GM12878 (cell line): ENCODE data around the gene PPP1R9B. TPM values are rescaled to one million over a fixed set of nuclear protein-coding genes. Genes with fewer than 3 reads are reported as not detected.

ENCODE experiments used
- ATAC-seq: fragments of 200-7000 bp; cut with Tn5 transposase; 3 replicates; pipeline ENCODE4 v1.9.1; 2020; ENCODE audit warnings: mild to moderate bottlenecking, moderate library complexity
- BruUV-seq: library from RNA; stranded (reverse); fragments of 400-500 nt; replicated peaks from 2 replicates; lab custom pipeline; 2021; lab: Mats Ljungman, UMichigan
- CTCF ChIA-PET: fragments of 300-600 bp; sonication (Branson Sonifier 250); formaldehyde crosslinking; extraction: SDS; loops from one replicate; lab custom pipeline; 2021; ENCODE audit warnings: inconsistent platforms; lab: Yijun Ruan, JAX
- POLR2A ChIA-PET: fragments of 350-600 bp; formaldehyde crosslinking; extraction: SDS; loops from one replicate; lab custom pipeline; 2021; ENCODE audit warnings: inconsistent platforms; lab: Charles Lee
- RAD21 ChIA-PET: fragments of 300-600 bp; sonication (Branson Sonifier 250); formaldehyde crosslinking; loops from one replicate; lab custom pipeline; 2023; ENCODE audit warnings: antibody characterized with exemption; ENCODE audit not compliant: unreplicated experiment; lab: Charles Lee
- SMC1A ChIA-PET: fragments of 300-600 bp; sonication (Branson Sonifier 250); formaldehyde crosslinking; loops from one replicate; lab custom pipeline; 2023; ENCODE audit not compliant: unreplicated experiment, uncharacterized antibody; lab: Charles Lee
- DNase-seq: peaks from one replicate; pipeline ENCODE4 v3.0.0-alpha.2; 2011; ENCODE audit warnings: low read depth, low spot score
- FAIRE-seq: peaks from 3 replicates; lab custom pipeline; 2011; peaks lifted over from hg19 to GRCh38; lab: Jason Lieb, UNC
- H2AFZ ChIP-seq: 2 replicates; pipeline ENCODE4 v1.6.0; 2011; ENCODE audit warnings: low read depth, low read length, control low read depth; ENCODE audit not compliant: control insufficient read depth
- H3K27ac ChIP-seq: 2 replicates; pipeline ENCODE4 v1.5.1; 2011; ENCODE audit warnings: control low read depth; ENCODE audit not compliant: control insufficient read depth, insufficient read depth
- H3K27me3 ChIP-seq, 2 experiments: replicated peaks in 1 of 2; 2 replicates each; pipeline versions ENCODE4 v1.6.0 to v1.6.1; 2011; ENCODE audit warnings: low read length in 1 of 2; ENCODE audit not compliant: control insufficient read depth in 2 of 2, insufficient read depth in 2 of 2
- H3K36me3 ChIP-seq, 2 experiments: 2 replicates each; pipeline ENCODE4 v1.5.1; 2011; ENCODE audit warnings: low read length in 1 of 2; ENCODE audit not compliant: control insufficient read depth in 2 of 2, insufficient read depth in 2 of 2
- H3K4me1 ChIP-seq: 2 replicates; pipeline ENCODE4 v1.6.1; 2011; ENCODE audit warnings: mild to moderate bottlenecking, low read length, moderate library complexity, mixed read lengths; ENCODE audit not compliant: control insufficient read depth, insufficient read depth
- H3K4me2 ChIP-seq: 2 replicates; pipeline ENCODE4 v1.6.0; 2011; ENCODE audit warnings: control low read depth; ENCODE audit not compliant: control insufficient read depth, insufficient read depth
- H3K4me3 ChIP-seq: fragments of 200-600 bp; sonication (generic); 2 replicates; pipeline ENCODE4 v1.5.1; 2016
- H3K79me2 ChIP-seq: 2 replicates; pipeline ENCODE4 v1.6.0; 2011; ENCODE audit warnings: low read length; ENCODE audit not compliant: control insufficient read depth, insufficient read depth
- H3K9ac ChIP-seq: 2 replicates; pipeline ENCODE4 v1.8.0; 2011; ENCODE audit warnings: low read length, control low read depth, mixed read lengths; ENCODE audit not compliant: control insufficient read depth, insufficient read depth
- H3K9me3 ChIP-seq: replicated peaks from 3 replicates; pipeline ENCODE4 v1.5.1; 2011; ENCODE audit warnings: mild to moderate bottlenecking, low read length; ENCODE audit not compliant: control insufficient read depth, insufficient read depth
- H4K20me1 ChIP-seq: 2 replicates; pipeline ENCODE4 v1.6.0; 2011; ENCODE audit not compliant: control insufficient read depth, insufficient read depth
- BRCA1 ChIP-seq: IDR thresholded peaks from 2 replicates; pipeline ENCODE4 v1.6.1; 2011; ENCODE audit warnings: low read depth, low read length, improper control_type of control experiment
- CEBPZ ChIP-seq: fragments of 150-350 bp; IDR thresholded peaks from 2 replicates; pipeline ENCODE4 v1.6.1; 2016; ENCODE audit warnings: low read depth, low read length
- ELK1 ChIP-seq: IDR thresholded peaks from 2 replicates; pipeline ENCODE4 v1.6.1; 2012; ENCODE audit warnings: low read depth, low read length, improper control_type of control experiment
- IRF4 ChIP-seq: IDR thresholded peaks from 2 replicates; pipeline ENCODE4 v1.6.1; 2011; ENCODE audit warnings: low read depth, low read length
- JUND ChIP-seq: IDR thresholded peaks from 2 replicates; pipeline ENCODE4 v1.6.1; 2012; ENCODE audit warnings: low read depth, mild to moderate bottlenecking, low read length, improper control_type of control experiment, moderate library complexity
- MTA3 ChIP-seq: IDR thresholded peaks from 2 replicates; pipeline ENCODE4 v1.6.1; 2012; ENCODE audit warnings: low read length, inconsistent platforms, borderline replicate concordance
- MXI1 ChIP-seq: fragments of 150-350 bp; IDR thresholded peaks from 2 replicates; pipeline ENCODE4 v1.6.1; 2011; ENCODE audit warnings: low read depth, mild to moderate bottlenecking, inconsistent platforms, low read length, improper control_type of control experiment
- NR2F1 ChIP-seq: fragments of 450-650 bp; conservative IDR thresholded peaks from 2 replicates; pipeline ENCODE4 v1.6.1; 2017; ENCODE audit warnings: mild to moderate bottlenecking
- PAX5 ChIP-seq: IDR thresholded peaks from 2 replicates; pipeline ENCODE4 v1.6.1; 2011; ENCODE audit warnings: low read depth, low read length, borderline replicate concordance
- RB1 ChIP-seq: fragments of 450-650 bp; formaldehyde crosslinking; IDR thresholded peaks from 2 replicates; pipeline ENCODE4 v1.6.1; 2017; ENCODE audit warnings: mild to moderate bottlenecking, borderline replicate concordance
- SREBF1 ChIP-seq: IDR thresholded peaks from 2 replicates; pipeline ENCODE4 v1.6.1; 2012; ENCODE audit warnings: mild to moderate bottlenecking, low read length
- ZNF217 ChIP-seq: fragments of 450-650 bp; IDR thresholded peaks from 2 replicates; pipeline ENCODE4 v1.6.1; 2017; ENCODE audit warnings: antibody characterized with exemption, mild to moderate bottlenecking
- ZNF274 ChIP-seq: IDR thresholded peaks from one replicate; pipeline ENCODE4 v1.8.0; 2011; ENCODE audit not compliant: insufficient read length, insufficient read depth
- WGBS: methylation state at CpG from one replicate; pipeline ENCODE4 v1.1.6; 2016; ENCODE audit warnings: low lambda C conversion rate; ENCODE audit not compliant: insufficient replicate concordance, insufficient coverage; ENCODE audit errors: missing lambda C conversion rate; 5-methylcytosine and 5-hydroxymethylcytosine counted together
- in situ Hi-C: fragments of 300-500 bp; cut with MboI; formaldehyde crosslinking; loops from 9 replicates; pipeline ENCODE4 v1.14.3; 2018; ENCODE audit warnings: mixed read lengths
- intact Hi-C: fragments of 100-400 bp; cut with micrococcal nuclease; formaldehyde crosslinking; loops from one replicate; pipeline ENCODE4 v1.14.2; 2022; ENCODE audit not compliant: unreplicated experiment
- polyA plus RNA-seq, 11 experiments: library from polyadenylated mRNA; depleted of rRNA in 4 of 11; unstranded in 6 of 11; stranded (reverse) in 5 of 11; fragments of >200 nt; fragmentation: Nextera tagmentation in 4 of 11; fragmentation: Illumina TruSeq in 1 of 11; extraction: Ambion mirVana in 4 of 11; extraction: Trizol in 1 of 11; gene quantifications; 1 replicate in 1 of 11; 2 replicates in 10 of 11; pipeline versions ENCODE4 v1.2.1 to v1.2.3, GENCODE V29; 2011 to 2016; ENCODE audit warnings: inconsistent platforms in 2 of 11, missing spikeins in 2 of 11, low read depth in 1 of 11
- total RNA-seq, 4 experiments: library from RNA; depleted of rRNA in 3 of 4; stranded (reverse); fragments of >200 nt in 3 of 4; fragmentation: Illumina TruSeq in 1 of 4; extraction: Trizol in 1 of 4; gene quantifications; 2 replicates each; pipeline versions ENCODE4 v1.2.1 to v1.2.3, GENCODE V29; 2013 to 2021
- TF ChIP-seq, protein P1 (sequence below): fragments of 450-650 bp; IDR thresholded peaks from 2 replicates; pipeline ENCODE4 v1.6.1; 2016; ENCODE audit warnings: mild to moderate bottlenecking, moderate library complexity, borderline replicate concordance
- TF ChIP-seq, protein P2 (sequence below): fragments of 450-650 bp; IDR thresholded peaks from 2 replicates; pipeline ENCODE4 v1.6.1; 2016; ENCODE audit warnings: mild to moderate bottlenecking

The PPP1R9B gene
- total and polyA plus RNA-seq, 10 of the 15 experiments (the other 5 are each of a cell fraction or from before 2014, with no cell fraction given): 0.20 to 107 (median 37.5) TPM

DNA sequence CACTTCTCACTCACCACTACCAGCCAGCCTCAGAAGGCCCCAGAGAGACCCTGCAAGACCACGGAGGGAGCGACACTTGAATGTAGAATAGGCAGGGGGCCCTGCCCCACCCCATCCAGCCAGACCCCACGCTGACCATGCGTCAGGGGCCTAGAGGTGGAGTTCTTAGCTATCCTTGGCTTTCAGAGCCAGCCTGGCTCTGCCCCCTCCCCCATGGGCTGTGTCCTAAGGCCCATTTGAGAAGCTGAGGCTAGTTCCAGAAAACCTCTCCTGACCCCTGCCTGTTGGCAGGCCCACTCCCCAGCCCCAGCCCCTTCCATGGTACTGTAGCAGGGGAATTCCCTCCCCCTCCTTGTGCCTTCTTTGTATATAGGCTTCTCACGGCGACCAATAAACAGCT is 60.4 kb downstream of the PPP1R9B start:
- ChIA-PET POLR2A (no interaction called here), CTCF (interaction anchor here (0.5 to 5.7 kb wide), 3 partner anchors 23 to 61 kb away, joined by 3 to 64 read pairs (median 3); no protein-coding TSS in a partner anchor), SMC1A (interaction anchor here (1.4 kb wide), 1 partner anchor 64 kb away, joined by 3 read pairs; no protein-coding TSS in a partner anchor), RAD21 (interaction anchor here (1.2 kb wide), 1 partner anchor 209 kb away, joined by 3 read pairs; no protein-coding TSS in a partner anchor)
- no peaks in the 10 kb centered on the region for H3K79me2 ChIP-seq
- ATAC-seq (no peak), FAIRE-seq (no peak), DNase-seq (no peak)
- H3K4me1 ChIP-seq: 0 out of 2 replicates have a peak, but pooled peaks cover 2% of the 10 kb centered on the region
- no peaks in the 10 kb centered on the region for H4K20me1 ChIP-seq
- H3K4me3 ChIP-seq: no peak overlapping the region
- 64% methylated on average over 6 of the region's 6 CpGs for WGBS
- intact Hi-C loops (no loop called here), in situ Hi-C loops (loop anchor here (5.0 kb wide), 1 partner anchor 63 kb away; no protein-coding TSS in a partner anchor)
- H3K27me3 ChIP-seq: no peaks in the 10 kb centered on the region
- no peaks in the 10 kb centered on the region for H3K9me3 ChIP-seq
- H3K27ac ChIP-seq: no peak overlapping the region
- BruUV-seq: no TSS peak
- H3K36me3 ChIP-seq: no peaks in the 10 kb centered on the region
- H3K9ac ChIP-seq: no peak overlapping the region
- H3K4me2 ChIP-seq: no peak overlapping the region
- no peak overlapping the region for H2AFZ ChIP-seq
- TF ChIP-seq, protein P1, sequence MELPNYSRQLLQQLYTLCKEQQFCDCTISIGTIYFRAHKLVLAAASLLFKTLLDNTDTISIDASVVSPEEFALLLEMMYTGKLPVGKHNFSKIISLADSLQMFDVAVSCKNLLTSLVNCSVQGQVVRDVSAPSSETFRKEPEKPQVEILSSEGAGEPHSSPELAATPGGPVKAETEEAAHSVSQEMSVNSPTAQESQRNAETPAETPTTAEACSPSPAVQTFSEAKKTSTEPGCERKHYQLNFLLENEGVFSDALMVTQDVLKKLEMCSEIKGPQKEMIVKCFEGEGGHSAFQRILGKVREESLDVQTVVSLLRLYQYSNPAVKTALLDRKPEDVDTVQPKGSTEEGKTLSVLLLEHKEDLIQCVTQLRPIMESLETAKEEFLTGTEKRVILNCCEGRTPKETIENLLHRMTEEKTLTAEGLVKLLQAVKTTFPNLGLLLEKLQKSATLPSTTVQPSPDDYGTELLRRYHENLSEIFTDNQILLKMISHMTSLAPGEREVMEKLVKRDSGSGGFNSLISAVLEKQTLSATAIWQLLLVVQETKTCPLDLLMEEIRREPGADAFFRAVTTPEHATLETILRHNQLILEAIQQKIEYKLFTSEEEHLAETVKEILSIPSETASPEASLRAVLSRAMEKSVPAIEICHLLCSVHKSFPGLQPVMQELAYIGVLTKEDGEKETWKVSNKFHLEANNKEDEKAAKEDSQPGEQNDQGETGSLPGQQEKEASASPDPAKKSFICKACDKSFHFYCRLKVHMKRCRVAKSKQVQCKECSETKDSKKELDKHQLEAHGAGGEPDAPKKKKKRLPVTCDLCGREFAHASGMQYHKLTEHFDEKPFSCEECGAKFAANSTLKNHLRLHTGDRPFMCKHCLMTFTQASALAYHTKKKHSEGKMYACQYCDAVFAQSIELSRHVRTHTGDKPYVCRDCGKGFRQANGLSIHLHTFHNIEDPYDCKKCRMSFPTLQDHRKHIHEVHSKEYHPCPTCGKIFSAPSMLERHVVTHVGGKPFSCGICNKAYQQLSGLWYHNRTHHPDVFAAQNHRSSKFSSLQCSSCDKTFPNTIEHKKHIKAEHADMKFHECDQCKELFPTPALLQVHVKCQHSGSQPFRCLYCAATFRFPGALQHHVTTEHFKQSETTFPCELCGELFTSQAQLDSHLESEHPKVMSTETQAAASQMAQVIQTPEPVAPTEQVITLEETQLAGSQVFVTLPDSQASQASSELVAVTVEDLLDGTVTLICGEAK: no peak
- TF ChIP-seq CEBPZ (no peak), ZNF217 (no peak), RB1 (no peak), MTA3 (no peak), PAX5 (no peak), BRCA1 (no peak), JUND (no peak), IRF4 (no peak), ZNF274 (no peak), MXI1 (no peak), NR2F1 (no peak), SREBF1 (no peak), ELK1 (no peak)
- TF ChIP-seq, protein P2, sequence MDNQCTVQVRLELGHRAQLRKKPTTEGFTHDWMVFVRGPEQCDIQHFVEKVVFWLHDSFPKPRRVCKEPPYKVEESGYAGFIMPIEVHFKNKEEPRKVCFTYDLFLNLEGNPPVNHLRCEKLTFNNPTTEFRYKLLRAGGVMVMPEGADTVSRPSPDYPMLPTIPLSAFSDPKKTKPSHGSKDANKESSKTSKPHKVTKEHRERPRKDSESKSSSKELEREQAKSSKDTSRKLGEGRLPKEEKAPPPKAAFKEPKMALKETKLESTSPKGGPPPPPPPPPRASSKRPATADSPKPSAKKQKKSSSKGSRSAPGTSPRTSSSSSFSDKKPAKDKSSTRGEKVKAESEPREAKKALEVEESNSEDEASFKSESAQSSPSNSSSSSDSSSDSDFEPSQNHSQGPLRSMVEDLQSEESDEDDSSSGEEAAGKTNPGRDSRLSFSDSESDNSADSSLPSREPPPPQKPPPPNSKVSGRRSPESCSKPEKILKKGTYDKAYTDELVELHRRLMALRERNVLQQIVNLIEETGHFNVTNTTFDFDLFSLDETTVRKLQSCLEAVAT: no peak
